ENCODE results near the gene WIPI1. TPM values are rescaled to one million over a fixed set of nuclear protein-coding genes. Genes with fewer than 3 reads are reported as not detected.

WIPI1 gene
- total and polyA plus RNA-seq, 9 of the 15 experiments (the other 6 are each of a cell fraction or from before 2014, with no cell fraction given), result 3.7 to 23.5 (median 11.8) TPM

DNA sequence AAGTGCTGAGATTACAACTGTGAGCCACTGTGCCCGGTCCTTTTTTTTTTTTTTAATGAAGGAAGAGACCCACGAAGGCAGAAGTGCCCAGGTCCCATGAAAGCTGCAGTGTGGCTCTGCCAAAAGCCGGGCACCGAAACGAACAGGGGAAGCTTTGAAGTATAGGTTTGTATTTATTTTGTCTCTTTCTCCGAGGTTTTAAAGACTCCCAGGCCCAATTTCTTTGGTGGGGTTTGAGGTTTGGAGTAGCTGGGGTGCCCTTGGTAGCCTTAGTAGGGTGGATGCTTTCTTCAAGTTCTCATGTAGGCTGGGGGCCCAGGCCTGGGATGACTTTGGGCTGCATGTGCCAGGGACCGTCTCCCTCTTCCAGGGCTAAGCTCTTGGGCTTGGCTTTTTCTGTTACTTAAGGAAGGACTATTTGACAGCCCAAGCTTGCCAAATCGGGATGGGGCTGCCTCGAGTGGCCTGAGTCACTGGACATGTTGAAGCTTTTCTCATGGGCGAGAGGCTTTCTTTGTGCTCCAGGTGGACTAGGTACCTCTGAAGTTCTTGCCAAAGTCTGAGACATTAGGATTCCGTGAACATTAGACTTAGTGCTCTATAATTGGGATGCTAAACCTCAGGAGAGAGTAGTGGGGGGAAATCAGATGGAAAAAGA, 66.3 kb downstream of the WIPI1 start:
- Histone ChIP-seq H3K9me3 (replicated peaks; ENCODE audit: control insufficient read depth, insufficient read depth, low read depth, low read length) (no peaks in the 10 kb centered on the region), H3K79me2 (ENCODE audit: control insufficient read depth, insufficient read depth, low read length) (no peaks in the 10 kb centered on the region), H3K4me2 (ENCODE audit: insufficient read depth, low read length) (no peak overlapping the region), H2AFZ (ENCODE audit: low read depth, low read length) (no peak overlapping the region), H3K4me1 (replicated peaks in 1 of 2; ENCODE audit: control insufficient read depth in 2 of 2, insufficient read depth in 2 of 2, low read length in 2 of 2) (no peaks in the 10 kb centered on the region), H3K27me3 (ENCODE audit: control insufficient read depth in 2 of 2, insufficient read depth in 2 of 2, low read length in 2 of 2) (peaks cover 24 to 60% of the 10 kb centered on the region in 2 experiments; a peak in 4 of 5 replicates), H3K27ac (ENCODE audit: extremely low read depth, low read depth, low read length) (no peak overlapping the region), H3K36me3 (ENCODE audit: control insufficient read depth, insufficient read depth, low read length) (no peaks in the 10 kb centered on the region), H4K20me1 (replicated peaks; ENCODE audit: control insufficient read depth, insufficient read depth, low read length) (no peaks in the 10 kb centered on the region), H3K9ac (ENCODE audit: insufficient read depth in 1 of 2, low read depth in 2 of 2, low read length in 2 of 2) (no peak overlapping the region), H3K4me3 (no peak overlapping the region), H3K9me1 (ENCODE audit: control insufficient read depth, insufficient read depth, low read length) (peaks cover 4% of the 10 kb centered on the region)
- FAIRE-seq, result no peak
- no peak for ATAC-seq
- CTCF ChIA-PET (ENCODE audit: low intra/inter-chr PET ratio), result no interaction called here
- in situ Hi-C loops (cut with MboI), result no loop called here
- WGBS (ENCODE audit: insufficient coverage, low coverage, missing lambda C conversion rate), result 1% methylated on average over 10 of the region's 11 CpGs
- BruUV-seq (replicated peaks), result no TSS peak
- POLR2A ChIA-PET, result interaction anchor here (0.6 to 0.8 kb wide), 2 partner anchors 82 to 754 kb away, joined by 3 read pairs; no protein-coding TSS in a partner anchor
- TF ChIP-seq MECOM (CRISPR knock-in tag; IDR thresholded peaks at IDR 0.05) (no peak), NFIC (IDR thresholded peaks at IDR 0.05) (no peak)
- intact Hi-C loops (cut with micrococcal nuclease), result loop anchor here (10.0 kb wide), 1 partner anchor 126 kb away; no protein-coding TSS in a partner anchor
- no peak for DNase-seq (ENCODE audit: extremely low read depth in 1 of 4, low spot score in 3 of 4)

DNA sequence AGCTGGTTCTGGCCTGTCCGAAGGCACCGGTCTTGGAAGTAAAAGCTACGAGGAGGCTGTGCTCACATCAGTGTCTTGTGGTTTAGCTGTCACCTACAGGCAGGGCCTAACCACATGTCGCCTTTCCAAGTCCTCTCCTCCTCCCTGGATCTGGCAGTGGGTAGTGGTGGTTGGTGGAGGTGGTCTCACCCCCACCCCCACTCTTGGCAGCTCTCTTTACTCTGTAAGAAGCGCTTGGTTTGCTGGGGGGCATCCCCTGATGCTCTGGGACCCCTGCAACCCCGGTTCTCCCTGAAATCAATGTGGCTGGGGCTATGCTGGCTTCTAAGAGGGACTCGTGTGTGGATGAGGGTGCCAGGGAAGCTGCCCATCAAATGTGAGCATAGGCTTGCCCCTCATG, 68.3 kb downstream of the WIPI1 start:
- CTCF ChIA-PET (ENCODE audit: low intra/inter-chr PET ratio), result no interaction called here
- Histone ChIP-seq H3K9me1 (ENCODE audit: control insufficient read depth, insufficient read depth, low read length) (peaks cover 4% of the 10 kb centered on the region), H3K27me3 (ENCODE audit: control insufficient read depth in 2 of 2, insufficient read depth in 2 of 2, low read length in 2 of 2) (peaks cover 22 to 57% of the 10 kb centered on the region in 2 experiments; a peak in 4 of 5 replicates), H3K4me2 (ENCODE audit: insufficient read depth, low read length) (no peak overlapping the region), H3K79me2 (ENCODE audit: control insufficient read depth, insufficient read depth, low read length) (no peaks in the 10 kb centered on the region), H2AFZ (ENCODE audit: low read depth, low read length) (no peak overlapping the region), H3K27ac (ENCODE audit: extremely low read depth, low read depth, low read length) (no peak overlapping the region), H4K20me1 (replicated peaks; ENCODE audit: control insufficient read depth, insufficient read depth, low read length) (no peaks in the 10 kb centered on the region), H3K9me3 (replicated peaks; ENCODE audit: control insufficient read depth, insufficient read depth, low read depth, low read length) (no peaks in the 10 kb centered on the region), H3K36me3 (ENCODE audit: control insufficient read depth, insufficient read depth, low read length) (no peaks in the 10 kb centered on the region), H3K9ac (ENCODE audit: insufficient read depth in 1 of 2, low read depth in 2 of 2, low read length in 2 of 2) (no peak overlapping the region), H3K4me1 (replicated peaks in 1 of 2; ENCODE audit: control insufficient read depth in 2 of 2, insufficient read depth in 2 of 2, low read length in 2 of 2) (no peaks in the 10 kb centered on the region), H3K4me3 (no peak overlapping the region)
- intact Hi-C loops (cut with micrococcal nuclease), result no loop called here
- no peak for DNase-seq (ENCODE audit: extremely low read depth in 1 of 4, low spot score in 3 of 4)
- ATAC-seq, result peak; percentile 33; the same call in 1 of the 3 replicates
- in situ Hi-C loops (cut with MboI), result no loop called here
- no peak for FAIRE-seq
- 13% methylated on average over 7 of the region's 7 CpGs for WGBS (ENCODE audit: insufficient coverage, low coverage, missing lambda C conversion rate)
- BruUV-seq (replicated peaks), result no TSS peak
- POLR2A ChIA-PET, result interaction anchor here (0.6 kb wide), 1 partner anchor 10 kb away, joined by 4 read pairs; no protein-coding TSS in a partner anchor
- TF ChIP-seq ARID1B (IDR thresholded peaks at IDR 0.05), result no peak
- TF ChIP-seq CTBP1 (IDR thresholded peaks at IDR 0.05; ENCODE audit: borderline replicate concordance), result no peak
- no peak for TF ChIP-seq ZBED1 (IDR thresholded peaks at IDR 0.05)
- TF ChIP-seq, protein P1, sequence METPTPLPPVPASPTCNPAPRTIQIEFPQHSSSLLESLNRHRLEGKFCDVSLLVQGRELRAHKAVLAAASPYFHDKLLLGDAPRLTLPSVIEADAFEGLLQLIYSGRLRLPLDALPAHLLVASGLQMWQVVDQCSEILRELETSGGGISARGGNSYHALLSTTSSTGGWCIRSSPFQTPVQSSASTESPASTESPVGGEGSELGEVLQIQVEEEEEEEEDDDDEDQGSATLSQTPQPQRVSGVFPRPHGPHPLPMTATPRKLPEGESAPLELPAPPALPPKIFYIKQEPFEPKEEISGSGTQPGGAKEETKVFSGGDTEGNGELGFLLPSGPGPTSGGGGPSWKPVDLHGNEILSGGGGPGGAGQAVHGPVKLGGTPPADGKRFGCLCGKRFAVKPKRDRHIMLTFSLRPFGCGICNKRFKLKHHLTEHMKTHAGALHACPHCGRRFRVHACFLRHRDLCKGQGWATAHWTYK (CRISPR knock-in tag; IDR thresholded peaks at IDR 0.05), result no peak
- TF ChIP-seq ZNF699 (CRISPR knock-in tag; IDR thresholded peaks at IDR 0.05; ENCODE audit: insufficient replicate concordance), result no peak
- TF ChIP-seq, protein P2, sequence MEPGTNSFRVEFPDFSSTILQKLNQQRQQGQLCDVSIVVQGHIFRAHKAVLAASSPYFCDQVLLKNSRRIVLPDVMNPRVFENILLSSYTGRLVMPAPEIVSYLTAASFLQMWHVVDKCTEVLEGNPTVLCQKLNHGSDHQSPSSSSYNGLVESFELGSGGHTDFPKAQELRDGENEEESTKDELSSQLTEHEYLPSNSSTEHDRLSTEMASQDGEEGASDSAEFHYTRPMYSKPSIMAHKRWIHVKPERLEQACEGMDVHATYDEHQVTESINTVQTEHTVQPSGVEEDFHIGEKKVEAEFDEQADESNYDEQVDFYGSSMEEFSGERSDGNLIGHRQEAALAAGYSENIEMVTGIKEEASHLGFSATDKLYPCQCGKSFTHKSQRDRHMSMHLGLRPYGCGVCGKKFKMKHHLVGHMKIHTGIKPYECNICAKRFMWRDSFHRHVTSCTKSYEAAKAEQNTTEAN (CRISPR knock-in tag; IDR thresholded peaks at IDR 0.05), result no peak

Measured in K562 (cell line).